ENCODE measurements around the gene OR6C74. TPM values are rescaled to one million over a fixed set of nuclear protein-coding genes. Genes with fewer than 3 reads are reported as not detected.

OR6C74 gene
- total and polyA plus RNA-seq, 5 donors = not detected

Other genes starting within 250 kb of the OR6C74 start
- not detected for gene NEUROD4, start 224.6 kb upstream of the OR6C74 start, total RNA-seq
- not detected for gene NEUROD4, start 224.6 kb upstream of the OR6C74 start, polyA plus RNA-seq
- not detected for gene OR9K2, start 118.2 kb upstream of the OR6C74 start, total RNA-seq
- not detected for gene OR9K2, start 118.2 kb upstream of the OR6C74 start, polyA plus RNA-seq
- gene OR10A7, start 23.6 kb upstream of the OR6C74 start, total RNA-seq = not detected
- not detected for gene OR10A7, start 23.6 kb upstream of the OR6C74 start, polyA plus RNA-seq
- gene OR6C6, start 52.0 kb downstream of the OR6C74 start, total RNA-seq = not detected
- not detected for gene OR6C6, start 52.0 kb downstream of the OR6C74 start, polyA plus RNA-seq
- not detected for gene OR6C1, start 69.7 kb downstream of the OR6C74 start, total RNA-seq
- gene OR6C1, start 69.7 kb downstream of the OR6C74 start, polyA plus RNA-seq = not detected
- gene OR6C3, start 86.1 kb downstream of the OR6C74 start, total RNA-seq = not detected
- not detected for gene OR6C3, start 86.1 kb downstream of the OR6C74 start, polyA plus RNA-seq
- gene OR6C75, start 118.4 kb downstream of the OR6C74 start, total RNA-seq = not detected
- gene OR6C75, start 118.4 kb downstream of the OR6C74 start, polyA plus RNA-seq = not detected
- gene OR6C65, start 155.9 kb downstream of the OR6C74 start, total RNA-seq = not detected
- gene OR6C65, start 155.9 kb downstream of the OR6C74 start, polyA plus RNA-seq = not detected
- not detected for gene OR6C76, start 181.6 kb downstream of the OR6C74 start, total RNA-seq
- not detected for gene OR6C76, start 181.6 kb downstream of the OR6C74 start, polyA plus RNA-seq
- gene OR6C2, start 199.5 kb downstream of the OR6C74 start, total RNA-seq = not detected
- gene OR6C2, start 199.5 kb downstream of the OR6C74 start, polyA plus RNA-seq = not detected
- not detected for gene OR6C70, start 225.5 kb downstream of the OR6C74 start, total RNA-seq
- gene OR6C70, start 225.5 kb downstream of the OR6C74 start, polyA plus RNA-seq = not detected
- gene OR6C68, start 247.8 kb downstream of the OR6C74 start, total RNA-seq = not detected
- gene OR6C68, start 247.8 kb downstream of the OR6C74 start, polyA plus RNA-seq = not detected

Data from right cardiac atrium (tissue), 5 donors.